Neutrophil (primary cell): ENCODE results near the gene PDE6B.
A peak's percentile ranks its signal among the peaks of the same experiment; 100 is the strongest.

ENCODE experiments used
- H3K27ac ChIP-seq: fragments of 200-600 bp; sonication (generic); 2 replicates; pipeline ENCODE4 v1.5.1; 2016; ENCODE audit warnings: mild to moderate bottlenecking, moderate library complexity
- H3K27me3 ChIP-seq: fragments of 200-600 bp; sonication (generic); 2 replicates; pipeline ENCODE4 v1.6.0; 2016; ENCODE audit warnings: mild to moderate bottlenecking
- H3K36me3 ChIP-seq: fragments of 200-600 bp; sonication (generic); 2 replicates; pipeline ENCODE4 v1.5.1; 2017
- H3K4me1 ChIP-seq, 2 experiments: fragments of 200-600 bp in 1 of 2; sonication (generic) in 1 of 2; 1 replicate in 1 of 2; 2 replicates in 1 of 2; pipeline versions ENCODE4 v1.5.1 to v1.6.1; 2013 to 2016; ENCODE audit warnings: low read depth in 1 of 2, low read length in 1 of 2, mild to moderate bottlenecking in 1 of 2, moderate library complexity in 1 of 2; ENCODE audit not compliant: control insufficient read depth in 1 of 2, insufficient read depth in 1 of 2
- H3K4me3 ChIP-seq, 2 experiments: fragments of 200-600 bp in 1 of 2; sonication (generic) in 1 of 2; 1 replicate in 1 of 2; 2 replicates in 1 of 2; pipeline ENCODE4 v1.5.1; 2013 to 2016; ENCODE audit warnings: low read depth in 1 of 2, low read length in 1 of 2, mild to moderate bottlenecking in 1 of 2, moderate library complexity in 1 of 2
- H3K9me3 ChIP-seq: fragments of 200-600 bp; sonication (generic); 2 replicates; pipeline ENCODE4 v1.5.1; 2016
- CTCF ChIP-seq: fragments of 200-600 bp; sonication (generic); IDR thresholded peaks from 2 replicates; pipeline ENCODE4 v1.5.1; 2016; ENCODE audit warnings: antibody characterized with exemption

PDE6B gene

GRCh38 chr4:671769-672168 is 46.4 kb downstream of the PDE6B start:
- Histone ChIP-seq H3K4me3 (no peak overlapping the region), H3K27me3 (no peaks in the 10 kb centered on the region), H3K27ac (no peak overlapping the region), H3K4me1 (peaks cover 16 to 18% of the 10 kb centered on the region in 2 experiments), H3K36me3 (peaks cover 20% of the 10 kb centered on the region), H3K9me3 (no peaks in the 10 kb centered on the region)
- TF ChIP-seq CTCF = no peak

- no peak for TF ChIP-seq CTCF
- Histone ChIP-seq H3K4me3 (peak overlapping the region; percentile 87 to 96), H3K27ac (peak overlapping the region; percentile 79), H3K36me3 (peaks cover 20% of the 10 kb centered on the region), H3K4me1 (peaks cover 16 to 18% of the 10 kb centered on the region in 2 experiments), H3K27me3 (no peaks in the 10 kb centered on the region), H3K9me3 (no peaks in the 10 kb centered on the region)
Measured at GRCh38 chr4:673349-674091, 48.1 kb downstream of the PDE6B start.

- Histone ChIP-seq H3K9me3 (no peaks in the 10 kb centered on the region), H3K27me3 (peaks cover 6% of the 10 kb centered on the region), H3K4me1 (peaks cover 16 to 18% of the 10 kb centered on the region in 2 experiments), H3K36me3 (peaks cover 20% of the 10 kb centered on the region), H3K27ac (peak within 1 kb of the TSS; percentile 79), H3K4me3 (peak within 1 kb of the TSS; percentile 87 to 96)
- peak; percentile 96 for TF ChIP-seq CTCF
Measured at GRCh38 chr4:674172-675035, 49.0 kb downstream of the PDE6B start, which contains the start of the genes ATP5ME and MYL5. Gene ATP5ME (minus strand): TSS chr4:674276. CDS start chr4:674247, 29 bp downstream. Gene MYL5 (plus strand): TSS chr4:674542. CDS start chr4:678027, 3,485 bp downstream.

GRCh38 chr4:675036-675882 is 49.9 kb downstream of the PDE6B start:
- peaks cover 14% of the 10 kb centered on the region for H3K27me3 ChIP-seq
- TF ChIP-seq CTCF = no peak
- peaks cover 20% of the 10 kb centered on the region for H3K36me3 ChIP-seq
- H3K9me3 ChIP-seq = no peaks in the 10 kb centered on the region
- H3K4me1 ChIP-seq = peaks cover 16 to 18% of the 10 kb centered on the region in 2 experiments
- peak overlapping the region; percentile 79 for H3K27ac ChIP-seq
- H3K4me3 ChIP-seq = peak overlapping the region; percentile 87 to 96
